ENCODE measurements around the gene CYP2W1.

CYP2W1 gene

GRCh38 chr7:968205-969105 is 14.5 kb upstream of the CYP2W1 start:
- H3K4me3 Mint-ChIP-seq: no peak overlapping the region
- no peaks in the 10 kb centered on the region for H3K9me3 Mint-ChIP-seq
- H3K27ac Mint-ChIP-seq: no peak overlapping the region
- H3K36me3 Mint-ChIP-seq (ENCODE audit: low read depth): peaks cover 38% of the 10 kb centered on the region
- no peak for DNase-seq (ENCODE audit: low spot score)
- H3K4me1 Mint-ChIP-seq (ENCODE audit: low read depth): peaks cover 10% of the 10 kb centered on the region
- peaks cover 2% of the 10 kb centered on the region for H3K27me3 Mint-ChIP-seq (ENCODE audit: low read depth)

GRCh38 chr7:969403-969802 is 13.6 kb upstream of the CYP2W1 start:
- DNase-seq (ENCODE audit: low spot score): no peak
- Mint-ChIP-seq H3K36me3 (ENCODE audit: low read depth) (peaks cover 38% of the 10 kb centered on the region), H3K4me1 (ENCODE audit: low read depth) (peaks cover 12% of the 10 kb centered on the region), H3K4me3 (no peak overlapping the region), H3K27me3 (ENCODE audit: low read depth) (no peaks in the 10 kb centered on the region), H3K9me3 (no peaks in the 10 kb centered on the region), H3K27ac (no peak overlapping the region)

GRCh38 chr7:970744-971143 is 12.2 kb upstream of the CYP2W1 start:
- peaks cover 12% of the 10 kb centered on the region for H3K4me1 Mint-ChIP-seq (ENCODE audit: low read depth)
- H3K36me3 Mint-ChIP-seq (ENCODE audit: low read depth): peaks cover 38% of the 10 kb centered on the region
- H3K9me3 Mint-ChIP-seq: no peaks in the 10 kb centered on the region
- no peak overlapping the region for H3K27ac Mint-ChIP-seq
- H3K4me3 Mint-ChIP-seq: no peak overlapping the region
- H3K27me3 Mint-ChIP-seq (ENCODE audit: low read depth): no peaks in the 10 kb centered on the region
- no peak for DNase-seq (ENCODE audit: low spot score)

DNA sequence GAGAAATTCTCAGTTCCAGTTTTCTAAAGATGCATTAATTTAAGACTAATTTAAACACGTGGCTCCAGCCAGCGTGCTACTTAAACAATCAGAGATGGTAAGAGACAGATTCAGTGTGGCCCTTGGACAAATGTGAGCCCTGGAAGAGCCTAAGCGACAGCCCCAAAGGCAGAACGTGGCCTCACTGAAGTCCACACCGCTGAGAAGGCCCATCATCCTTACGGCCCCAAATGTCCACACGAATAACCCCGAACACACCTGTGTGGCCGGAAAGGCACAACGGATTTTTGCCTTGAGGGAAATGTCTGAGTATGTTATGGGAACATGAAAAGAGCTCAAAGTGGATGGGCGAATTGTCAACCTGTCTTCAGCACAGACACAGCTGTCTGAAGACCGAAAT is 10.9 kb upstream of the CYP2W1 start:
- H3K36me3 Mint-ChIP-seq (ENCODE audit: low read depth): peaks cover 32% of the 10 kb centered on the region

DNA sequence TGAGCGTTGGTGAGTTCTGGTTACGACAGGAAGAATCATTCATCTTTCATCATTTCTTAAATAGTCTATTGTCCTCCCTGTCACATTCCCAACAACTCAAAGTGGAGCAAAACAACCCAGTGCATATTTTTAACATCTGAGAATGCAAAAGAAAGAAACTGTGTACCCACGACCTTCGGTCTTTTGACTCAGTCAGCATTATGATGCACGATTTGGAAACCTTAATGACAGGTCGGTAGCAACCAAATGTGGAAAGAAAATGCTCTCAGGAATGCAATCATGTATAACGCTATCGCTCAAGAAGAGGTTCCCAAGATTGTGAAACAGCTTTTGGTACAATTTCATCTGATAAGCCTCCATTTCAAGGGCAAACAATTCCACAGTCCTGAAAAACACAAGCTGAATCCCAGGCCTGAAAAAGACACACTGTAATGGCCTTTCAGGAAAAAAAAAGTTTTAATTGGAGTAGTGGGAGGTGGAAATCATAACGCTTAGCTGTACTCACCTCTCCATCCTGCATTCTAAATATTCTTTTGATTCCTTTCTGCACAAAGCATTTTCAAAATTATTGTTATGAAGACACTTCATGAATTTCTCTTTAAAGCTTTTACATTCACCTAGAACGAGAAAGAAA is 10.2 kb upstream of the CYP2W1 start:
- Mint-ChIP-seq H3K9me3 (no peaks in the 10 kb centered on the region), H3K4me1 (ENCODE audit: low read depth) (peaks cover 8% of the 10 kb centered on the region), H3K36me3 (ENCODE audit: low read depth) (peaks cover 26% of the 10 kb centered on the region), H3K4me3 (peak overlapping the region; percentile 59), H3K27ac (no peak overlapping the region), H3K27me3 (ENCODE audit: low read depth) (no peaks in the 10 kb centered on the region)
- no peak for DNase-seq (ENCODE audit: low spot score)

More for the DNA sequence above, 10.9 kb upstream of the CYP2W1 start:
- no peak for DNase-seq (ENCODE audit: low spot score)
- Mint-ChIP-seq H3K27ac (no peak overlapping the region), H3K4me3 (no peak overlapping the region), H3K27me3 (ENCODE audit: low read depth) (no peaks in the 10 kb centered on the region), H3K9me3 (no peaks in the 10 kb centered on the region), H3K4me1 (ENCODE audit: low read depth) (peaks cover 8% of the 10 kb centered on the region)

DNA sequence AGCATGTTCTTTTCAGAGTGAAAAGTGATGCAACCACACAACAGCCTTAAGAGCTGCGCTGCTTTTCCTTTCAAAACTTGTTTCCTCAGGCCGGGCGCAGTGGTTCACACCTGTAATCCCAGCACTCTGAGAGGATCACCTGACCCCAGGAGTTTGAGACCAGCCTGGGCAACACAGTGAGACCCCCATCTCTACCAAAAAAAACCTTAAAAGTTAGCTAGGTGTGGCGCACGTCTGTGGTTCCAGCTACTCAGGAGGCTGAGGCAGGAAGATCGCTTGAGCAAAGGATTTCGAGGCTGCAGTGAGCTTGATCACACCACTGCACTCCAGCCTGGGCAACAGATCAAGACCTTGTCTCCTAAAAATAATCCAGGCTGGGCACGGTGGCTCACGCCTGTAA is 9.7 kb upstream of the CYP2W1 start:
- H3K36me3 Mint-ChIP-seq (ENCODE audit: low read depth): peaks cover 24% of the 10 kb centered on the region
- H3K4me1 Mint-ChIP-seq (ENCODE audit: low read depth): peaks cover 8% of the 10 kb centered on the region
- no peak overlapping the region for H3K27ac Mint-ChIP-seq
- H3K9me3 Mint-ChIP-seq: no peaks in the 10 kb centered on the region
- H3K4me3 Mint-ChIP-seq: peak overlapping the region; percentile 59
- no peak for DNase-seq (ENCODE audit: low spot score)
- H3K27me3 Mint-ChIP-seq (ENCODE audit: low read depth): no peaks in the 10 kb centered on the region

DNA sequence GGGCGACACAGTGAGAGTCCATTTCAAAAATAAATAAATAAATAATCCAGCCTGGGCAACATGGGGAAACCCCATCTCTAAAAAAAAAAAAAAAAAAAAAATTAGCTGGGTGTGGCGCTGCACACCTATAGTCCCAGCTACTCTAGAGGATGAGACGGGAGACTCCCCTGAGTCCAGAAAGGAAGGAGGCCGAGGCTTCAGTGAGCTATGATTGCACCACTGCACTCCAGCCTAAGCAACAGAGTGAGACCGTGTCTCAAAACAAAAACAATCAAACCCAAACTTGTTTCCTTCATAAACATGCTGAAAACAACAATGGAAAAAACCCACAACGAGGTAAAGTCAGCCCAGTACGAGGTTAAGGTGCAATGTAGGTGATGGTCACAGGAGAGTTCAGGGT is 8.8 kb upstream of the CYP2W1 start:
- Mint-ChIP-seq H3K9me3 (no peaks in the 10 kb centered on the region), H3K27ac (peak overlapping the region; percentile 85), H3K27me3 (ENCODE audit: low read depth) (no peaks in the 10 kb centered on the region), H3K36me3 (ENCODE audit: low read depth) (peaks cover 20% of the 10 kb centered on the region), H3K4me3 (peak overlapping the region; percentile 92), H3K4me1 (ENCODE audit: low read depth) (peaks cover 8% of the 10 kb centered on the region)
- DNase-seq (ENCODE audit: low spot score): no peak

DNA sequence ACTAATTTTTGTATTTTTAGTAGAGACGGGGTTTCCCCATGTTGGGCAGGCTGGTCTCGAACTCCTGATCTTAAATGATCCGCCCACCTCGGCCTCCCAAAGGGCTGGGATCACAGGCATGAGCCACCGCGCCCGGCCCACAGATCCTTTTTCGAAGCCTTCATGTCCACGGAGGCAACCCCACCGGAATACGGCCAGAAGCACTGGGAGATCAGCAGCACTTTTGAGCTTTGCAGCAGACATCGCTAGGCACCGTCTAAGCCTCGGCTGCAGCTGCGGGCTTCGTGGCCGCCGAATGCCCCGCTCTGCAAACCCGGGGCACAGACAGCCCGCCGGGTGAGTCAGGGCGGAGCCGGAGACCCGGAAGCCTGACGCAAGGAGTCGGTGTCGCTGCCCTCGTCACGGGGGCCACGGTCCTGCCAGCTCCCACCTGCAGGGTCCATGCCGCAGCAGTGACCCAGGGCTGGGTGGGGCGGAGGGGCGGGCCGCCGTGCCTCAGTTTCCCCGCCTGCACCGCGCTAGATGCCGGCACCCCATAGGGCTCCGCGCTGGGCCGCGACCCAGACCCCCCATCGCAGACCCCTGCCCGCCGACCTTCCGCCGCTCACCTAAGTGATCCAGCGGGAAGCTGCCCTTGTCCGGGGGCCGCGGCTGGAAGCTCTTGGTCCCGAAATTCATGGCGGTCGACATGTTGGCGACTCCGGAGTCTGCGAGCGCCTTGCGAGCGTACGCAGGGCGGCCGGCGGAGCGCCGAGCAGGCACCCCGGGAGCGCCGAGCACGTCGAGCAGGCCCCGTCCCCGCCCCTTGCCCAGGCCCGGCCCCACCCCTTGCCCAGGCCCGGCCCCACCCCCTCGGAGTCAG is 7.9 kb upstream of the CYP2W1 start, which contains the start of gene COX19:
TSS of gene COX19 (minus strand) at position 730 of the 862 bp plus-strand sequence. CDS start at position 690, 40 bp downstream.
- Mint-ChIP-seq H3K27me3 (ENCODE audit: low read depth) (no peaks in the 10 kb centered on the region), H3K36me3 (ENCODE audit: low read depth) (peaks cover 18% of the 10 kb centered on the region), H3K27ac (peak within 1 kb of the TSS; percentile 85), H3K9me3 (no peaks in the 10 kb centered on the region), H3K4me1 (ENCODE audit: low read depth) (peaks cover 8% of the 10 kb centered on the region), H3K4me3 (peak within 1 kb of the TSS; percentile 92)
- peak; percentile 88 for DNase-seq (ENCODE audit: low spot score)

- Mint-ChIP-seq H3K36me3 (ENCODE audit: low read depth) (peaks cover 17% of the 10 kb centered on the region), H3K9me3 (no peaks in the 10 kb centered on the region), H3K4me1 (ENCODE audit: low read depth) (peaks cover 7% of the 10 kb centered on the region), H3K4me3 (peak overlapping the region; percentile 92), H3K27me3 (ENCODE audit: low read depth) (no peaks in the 10 kb centered on the region), H3K27ac (peak overlapping the region; percentile 20)
- no peak for DNase-seq (ENCODE audit: low spot score)
Observed at GRCh38 chr7:975702-976473, 7.1 kb upstream of the CYP2W1 start.

DNA sequence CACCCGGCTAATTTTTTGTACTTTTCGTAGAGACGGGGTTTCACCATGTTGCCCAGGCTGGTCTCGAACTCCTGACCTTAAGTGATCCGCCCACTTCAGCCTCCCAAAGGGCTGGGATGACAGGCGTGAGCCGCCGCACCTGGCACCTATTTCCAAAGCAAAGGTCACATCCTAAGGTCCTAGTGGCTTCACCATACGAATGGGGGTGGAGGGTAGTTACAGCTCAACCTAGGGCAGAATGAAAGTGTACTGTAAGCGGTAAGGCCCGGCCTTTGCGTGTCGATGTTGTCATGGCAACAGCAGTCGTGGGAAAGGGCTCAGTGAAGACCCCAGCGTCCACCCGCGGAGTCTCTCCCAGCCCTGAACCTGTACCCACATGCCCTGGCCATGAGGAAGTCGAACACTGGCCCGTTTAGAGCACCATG is 6.1 kb upstream of the CYP2W1 start:
- Mint-ChIP-seq H3K36me3 (ENCODE audit: low read depth) (peaks cover 10% of the 10 kb centered on the region), H3K27ac (no peak overlapping the region), H3K4me3 (no peak overlapping the region), H3K9me3 (no peaks in the 10 kb centered on the region), H3K27me3 (ENCODE audit: low read depth) (no peaks in the 10 kb centered on the region), H3K4me1 (ENCODE audit: low read depth) (peaks cover 4% of the 10 kb centered on the region)
- no peak for DNase-seq (ENCODE audit: low spot score)

- Mint-ChIP-seq H3K27me3 (ENCODE audit: low read depth) (no peaks in the 10 kb centered on the region), H3K4me3 (no peak overlapping the region)
Observed at GRCh38 chr7:977326-978048, 5.5 kb upstream of the CYP2W1 start.

GRCh38 chr7:978049-978346 is 5.0 kb upstream of the CYP2W1 start:
- no peaks in the 10 kb centered on the region for H3K9me3 Mint-ChIP-seq
- DNase-seq (ENCODE audit: low spot score): no peak
- H3K4me3 Mint-ChIP-seq: no peak overlapping the region
- no peaks in the 10 kb centered on the region for H3K27me3 Mint-ChIP-seq (ENCODE audit: low read depth)
- peaks cover 2% of the 10 kb centered on the region for H3K36me3 Mint-ChIP-seq (ENCODE audit: low read depth)
- H3K27ac Mint-ChIP-seq: no peak overlapping the region
- H3K4me1 Mint-ChIP-seq (ENCODE audit: low read depth): peaks cover 3% of the 10 kb centered on the region

More at GRCh38 chr7:977326-978048, 5.5 kb upstream of the CYP2W1 start:
- H3K9me3 Mint-ChIP-seq: no peaks in the 10 kb centered on the region
- H3K4me1 Mint-ChIP-seq (ENCODE audit: low read depth): peaks cover 3% of the 10 kb centered on the region
- no peak overlapping the region for H3K27ac Mint-ChIP-seq
- H3K36me3 Mint-ChIP-seq (ENCODE audit: low read depth): peaks cover 4% of the 10 kb centered on the region
- DNase-seq (ENCODE audit: low spot score): no peak

Measured in T-helper 2 cell treated with Interferon-gamma antibody and Interleukin-4, amounts not matched to agents 5 μg/mL and 100 μg/mL, for 36 hours (primary cell).